ENCODE results near the gene ATP10B. TPM values are rescaled to one million over a fixed set of nuclear protein-coding genes. Genes with fewer than 3 reads are reported as not detected.
"Not testable (repeated sequence)": the region's sequence is repeated elsewhere in the genome, so short reads cannot be mapped to it uniquely, and the experiment has no call there.

Gene ATP10B
- total RNA-seq, 1 donor from 2014 or later: 4.3 TPM

- DNase-seq: no peak
These were observed 102.3 kb downstream of the ATP10B start for GRCh38 chr5:160749682-160750081.

DNA sequence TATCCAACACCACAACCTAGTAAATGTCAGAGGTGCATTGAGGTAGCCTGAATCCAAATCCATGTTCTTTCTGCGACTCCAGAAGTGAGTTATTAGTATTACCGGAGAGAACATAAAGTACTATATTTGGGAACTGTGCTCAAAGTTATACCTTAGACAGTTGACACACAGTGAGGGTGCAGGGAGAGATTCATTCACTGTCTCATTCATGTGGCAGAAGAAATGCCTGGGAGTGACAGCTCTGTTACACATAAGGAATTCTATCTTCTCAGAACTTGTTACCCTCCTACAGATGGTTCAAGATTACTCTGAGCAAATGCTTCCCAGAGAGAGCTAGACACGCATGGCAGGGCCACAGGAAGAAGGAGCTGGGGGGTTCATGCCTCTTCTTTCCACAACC is 103.0 kb downstream of the ATP10B start:
- no peak for DNase-seq

- DNase-seq: peak; percentile 45
These were observed 104.0 kb downstream of the ATP10B start for GRCh38 chr5:160747987-160748386.

GRCh38 chr5:160747559-160747958 is 104.5 kb downstream of the ATP10B start:
- no peak for DNase-seq

GRCh38 chr5:160744268-160745101 is 107.5 kb downstream of the ATP10B start:
- DNase-seq: no peak

- no peak for DNase-seq
These were observed 109.0 kb downstream of the ATP10B start for GRCh38 chr5:160743027-160743426.

- no peak for DNase-seq
These were observed 109.6 kb downstream of the ATP10B start for GRCh38 chr5:160742446-160742845.

GRCh38 chr5:160727296-160727997 is 124.6 kb downstream of the ATP10B start:
- no peak for DNase-seq

- no peak for DNase-seq
These were observed 125.3 kb downstream of the ATP10B start for GRCh38 chr5:160726721-160727120.

DNA sequence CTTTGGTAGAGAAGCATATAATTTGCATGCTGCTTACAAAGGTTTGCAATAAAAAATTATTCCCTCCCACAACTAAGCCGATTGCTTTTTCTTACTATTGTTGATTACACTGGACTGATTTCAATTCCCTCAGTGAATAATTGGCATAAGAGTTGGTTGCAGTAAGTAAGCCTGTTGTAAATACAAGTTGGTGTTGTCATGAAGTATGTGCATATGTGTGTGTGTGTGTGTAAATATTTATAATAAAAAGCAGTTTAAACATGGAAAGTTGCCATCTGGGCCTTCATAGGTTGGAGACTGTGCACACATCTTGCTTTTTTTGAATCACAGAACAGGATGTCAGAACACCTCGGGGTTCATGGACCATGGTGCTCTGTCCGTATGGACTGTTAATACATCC is 131.2 kb downstream of the ATP10B start:
- no peak for DNase-seq

- not testable (repeated sequence) for DNase-seq
These were observed 136.5 kb downstream of the ATP10B start for GRCh38 chr5:160715508-160715907.

- no peak for DNase-seq
These were observed 148.3 kb downstream of the ATP10B start for GRCh38 chr5:160703547-160704189.

GRCh38 chr5:160702934-160703333 is 149.1 kb downstream of the ATP10B start:
- no peak for DNase-seq

DNA sequence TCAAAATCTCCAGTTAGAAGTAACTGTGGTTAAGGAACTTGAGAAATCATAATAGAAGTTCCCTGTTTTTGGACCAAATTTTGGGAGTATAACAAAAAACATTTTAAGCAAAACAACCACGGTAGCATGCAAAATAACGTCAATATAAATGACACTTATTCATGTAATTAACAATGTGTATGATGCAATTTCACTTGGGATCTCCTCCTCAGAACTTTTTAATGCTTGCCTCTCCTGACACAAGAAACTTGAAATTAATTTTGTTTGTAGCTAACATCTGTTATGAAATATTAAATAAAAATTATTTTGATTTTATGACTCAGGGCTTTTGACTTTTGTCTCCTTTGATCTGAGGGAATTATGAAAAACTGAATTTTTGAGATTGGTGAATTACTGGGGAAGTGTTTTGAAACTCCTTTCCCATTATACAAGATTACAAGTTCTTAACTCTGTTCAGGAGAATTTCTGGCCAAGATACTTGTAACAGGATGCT is 149.7 kb downstream of the ATP10B start:
- no peak for DNase-seq

DNA sequence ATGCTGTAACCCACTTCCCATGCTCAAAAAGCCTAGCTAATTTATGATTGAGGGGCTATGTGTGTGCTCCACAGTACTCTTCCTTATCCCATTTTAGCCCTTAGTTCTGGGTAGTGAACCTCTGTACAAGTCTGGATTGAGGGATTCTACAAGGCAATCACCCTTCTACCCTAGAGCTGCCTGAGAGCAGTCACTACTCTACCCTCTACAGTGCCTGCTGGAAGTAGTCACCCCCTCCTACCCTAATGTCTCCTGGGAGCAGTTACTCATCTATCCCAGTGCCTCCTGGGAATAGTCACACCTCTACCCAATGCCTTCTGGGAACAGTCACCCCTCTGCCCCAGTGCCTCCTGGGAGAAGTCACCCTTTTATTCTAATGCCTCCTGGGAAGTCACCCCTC is 150.6 kb downstream of the ATP10B start:
- DNase-seq: no peak

DNA sequence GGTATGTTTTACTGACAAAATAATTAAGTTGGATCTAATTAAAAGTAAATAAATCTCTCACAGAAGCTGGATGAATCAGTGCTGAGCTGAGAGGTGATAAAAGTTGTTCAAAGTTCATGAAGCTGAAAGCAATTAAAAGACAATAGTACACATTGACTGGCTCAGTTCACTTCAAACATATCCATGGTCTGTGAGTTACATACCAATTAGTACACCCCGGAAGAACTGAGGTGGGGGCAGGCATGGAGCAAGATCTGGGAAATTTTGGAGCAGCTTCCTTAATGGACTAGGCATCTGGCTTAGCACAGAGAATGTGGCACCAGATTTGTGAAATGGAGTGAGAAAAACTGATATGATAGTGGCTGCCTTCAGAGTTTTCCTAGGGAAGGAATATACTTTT is 152.7 kb downstream of the ATP10B start:
- DNase-seq: no peak

GRCh38 chr5:160697281-160697680 is 154.7 kb downstream of the ATP10B start:
- no peak for DNase-seq

- no peak for DNase-seq
These were observed 157.1 kb downstream of the ATP10B start for GRCh38 chr5:160694896-160695295.

GRCh38 chr5:160693831-160694465 is 158.1 kb downstream of the ATP10B start:
- no peak for DNase-seq

DNA sequence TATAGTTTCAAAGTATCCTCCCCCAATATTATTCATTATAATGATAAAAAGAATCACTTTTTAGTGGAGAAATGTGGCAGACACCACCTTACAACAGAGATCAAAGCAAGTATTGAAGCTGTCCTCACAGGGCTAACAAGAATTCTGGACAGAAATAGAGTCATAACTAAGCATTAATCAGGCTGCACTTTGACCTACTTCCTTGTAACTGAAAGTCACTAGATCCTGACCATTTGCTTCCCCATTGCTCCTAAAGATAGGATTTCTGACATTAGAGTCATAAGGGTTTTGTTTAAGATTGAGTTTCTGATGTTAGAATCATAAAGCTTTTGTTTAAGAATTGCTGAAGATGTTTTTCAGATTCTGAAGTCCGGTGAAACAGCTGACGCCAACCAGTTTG is 159.7 kb downstream of the ATP10B start:
- DNase-seq: no peak

GRCh38 chr5:160685695-160686094 is 166.3 kb downstream of the ATP10B start:
- peak; percentile 13 for DNase-seq

DNA sequence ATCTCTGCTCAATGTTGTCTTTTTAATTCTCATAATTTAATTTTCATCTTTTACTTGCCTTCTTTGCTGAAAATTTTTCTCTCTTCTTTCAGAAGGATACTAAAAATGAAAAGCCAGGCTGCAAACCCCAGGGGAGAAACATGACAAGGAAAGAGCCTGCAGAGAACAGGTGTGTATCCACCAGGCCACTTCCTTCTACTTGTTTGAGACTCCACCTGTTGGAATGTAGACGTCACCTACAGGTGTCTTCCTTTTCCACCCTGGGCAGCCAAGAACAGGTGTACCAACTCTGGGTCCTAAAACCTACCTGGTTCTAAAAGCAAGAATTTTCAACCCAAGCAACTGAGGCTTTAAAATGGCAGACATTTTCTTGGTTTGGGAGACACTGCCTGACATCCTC is 166.8 kb downstream of the ATP10B start:
- no peak for DNase-seq
